HepG2 (cell line): ENCODE data around the gene UBE2G2. TPM values are rescaled to one million over a fixed set of nuclear protein-coding genes. Genes with fewer than 3 reads are reported as not detected.

Experiments
- ATF1 ChIP-seq: IDR thresholded peaks from 2 replicates; pipeline ENCODE4 v1.6.1; 2016; ENCODE audit warnings: mild to moderate bottlenecking, control low read depth
- CBX5 ChIP-seq: sonication (generic); formaldehyde crosslinking; IDR thresholded peaks from 2 replicates; pipeline ENCODE4 v1.4.0; 2020; ENCODE audit warnings: missing genetic modification reagents, borderline replicate concordance
- CENPX ChIP-seq: sonication (generic); formaldehyde crosslinking; IDR thresholded peaks from 2 replicates; pipeline ENCODE4 v1.9.0; 2021; ENCODE audit warnings: mild to moderate bottlenecking, missing genetic modification reagents, moderate library complexity
- FOSL2 ChIP-seq: sonication (generic); formaldehyde crosslinking; IDR thresholded peaks from 2 replicates; pipeline ENCODE4 v1.4.0; 2020; ENCODE audit warnings: missing genetic modification reagents
- FOXO1 ChIP-seq: sonication (generic); formaldehyde crosslinking; IDR thresholded peaks from 2 replicates; pipeline ENCODE4 v1.4.0; 2020; ENCODE audit warnings: missing genetic modification reagents
- GATA4 ChIP-seq: sonication (generic); IDR thresholded peaks from 2 replicates; pipeline ENCODE4 v1.6.1; 2016; ENCODE audit warnings: antibody characterized with exemption, low read depth, borderline replicate concordance
- KIAA2018 ChIP-seq: sonication (generic); formaldehyde crosslinking; IDR thresholded peaks from 2 replicates; pipeline ENCODE4 v1.5.0; 2020; ENCODE audit warnings: mild to moderate bottlenecking, missing genetic modification reagents, borderline replicate concordance
- MIER3 ChIP-seq: IDR thresholded peaks from 2 replicates; pipeline ENCODE4 v1.6.1; 2016; ENCODE audit warnings: missing compliant biosample characterization, borderline replicate concordance
- NFKB2 ChIP-seq: sonication (generic); formaldehyde crosslinking; IDR thresholded peaks from 2 replicates; pipeline ENCODE4 v1.4.0; 2020; ENCODE audit warnings: missing genetic modification reagents, borderline replicate concordance
- NPAS2 ChIP-seq: sonication (generic); formaldehyde crosslinking; IDR thresholded peaks from 2 replicates; pipeline ENCODE4 v1.8.0; 2022; ENCODE audit warnings: mild to moderate bottlenecking, missing genetic modification reagents, borderline replicate concordance
- PHF20 ChIP-seq: sonication (generic); formaldehyde crosslinking; IDR thresholded peaks from 2 replicates; pipeline ENCODE4 v1.5.0; 2020; ENCODE audit warnings: mild to moderate bottlenecking, missing genetic modification reagents
- RXRA ChIP-seq: sonication (generic); formaldehyde crosslinking; IDR thresholded peaks from 2 replicates; pipeline ENCODE4 v1.5.1; 2020; ENCODE audit warnings: missing genetic modification reagents
- SNRNP70 ChIP-seq: fragments of 200-400 bp; formaldehyde crosslinking; IDR thresholded peaks from 2 replicates; pipeline ENCODE4 v1.6.1; 2017; ENCODE audit warnings: mild to moderate bottlenecking, low read depth, low read length, moderate library complexity
- TBX2 ChIP-seq: sonication (generic); formaldehyde crosslinking; IDR thresholded peaks from 2 replicates; pipeline ENCODE4 v1.5.0; 2020; ENCODE audit warnings: missing genetic modification reagents, mild to moderate bottlenecking, borderline replicate concordance
- TBX3 ChIP-seq: fragments of 450-650 bp; IDR thresholded peaks from 2 replicates; pipeline ENCODE4 v1.6.1; 2017; ENCODE audit warnings: antibody characterized with exemption, mild to moderate bottlenecking, inconsistent platforms, borderline replicate concordance
- TGIF2 ChIP-seq: IDR thresholded peaks from 2 replicates; pipeline ENCODE4 v1.6.1; 2016; ENCODE audit warnings: control low read depth, missing compliant biosample characterization
- THYN1 ChIP-seq: sonication (generic); formaldehyde crosslinking; IDR thresholded peaks from 2 replicates; pipeline ENCODE4 v1.8.1; 2023; ENCODE audit warnings: low read depth, mild to moderate bottlenecking, moderate library complexity, missing genetic modification reagents, borderline replicate concordance
- TRIM24 ChIP-seq: sonication (generic); formaldehyde crosslinking; IDR thresholded peaks from 2 replicates; pipeline ENCODE4 v1.8.0; 2022; ENCODE audit warnings: mild to moderate bottlenecking, missing genetic modification reagents
- ZNF414 ChIP-seq: sonication (generic); formaldehyde crosslinking; IDR thresholded peaks from 2 replicates; pipeline ENCODE4 v1.5.0; 2020; ENCODE audit warnings: missing genetic modification reagents
- ZNF567 ChIP-seq: sonication (generic); formaldehyde crosslinking; IDR thresholded peaks from 2 replicates; pipeline ENCODE4 v1.8.1; 2023; ENCODE audit warnings: mild to moderate bottlenecking, missing genetic modification reagents, borderline replicate concordance
- ZNF569 ChIP-seq: sonication (generic); formaldehyde crosslinking; IDR thresholded peaks from 2 replicates; pipeline ENCODE4 v1.5.0; 2020; ENCODE audit warnings: mild to moderate bottlenecking, missing genetic modification reagents, moderate library complexity, borderline replicate concordance
- ZNF761 ChIP-seq: sonication (generic); formaldehyde crosslinking; conservative IDR thresholded peaks from 2 replicates; pipeline ENCODE4 v1.4.0; 2020; ENCODE audit warnings: mild to moderate bottlenecking, missing genetic modification reagents
- ZSCAN25 ChIP-seq: sonication (generic); formaldehyde crosslinking; IDR thresholded peaks from 2 replicates; pipeline ENCODE4 v1.8.0; 2022; ENCODE audit warnings: mild to moderate bottlenecking, missing genetic modification reagents
- polyA plus RNA-seq, 8 experiments: library from polyadenylated mRNA; depleted of rRNA in 3 of 8; stranded (reverse) in 7 of 8; unstranded in 1 of 8; fragments of >200 nt; fragmentation: Illumina TruSeq in 4 of 8; extraction: Trizol in 4 of 8; gene quantifications; 2 replicates each; pipeline versions ENCODE4 v1.2.1 to v1.2.3, GENCODE V29; 2011 to 2016; ENCODE audit warnings: low read depth in 4 of 8, missing spikeins in 1 of 8, mixed read lengths in 1 of 8; ENCODE audit not compliant: insufficient read depth in 1 of 8
- total RNA-seq, 5 experiments: library from RNA; depleted of rRNA; stranded (reverse); fragments of >200 nt; fragmentation: Illumina TruSeq; extraction: Trizol; gene quantifications; 2 replicates each; pipeline ENCODE4 v1.2.3, GENCODE V29; 2016; ENCODE audit warnings: low read depth in 1 of 5

The UBE2G2 gene
- total and polyA plus RNA-seq, 2 of the 13 experiments (the other 11 are each of a cell fraction or from before 2014, with no cell fraction given) = 55.4 to 92.0 TPM

- TF ChIP-seq ZNF414 (CRISPR knock-in tag) = peak; percentile 77; the same call in 1 of the 2 replicates
- no peak for TF ChIP-seq CENPX (CRISPR knock-in tag)
- TF ChIP-seq SNRNP70 = no peak
- no peak for TF ChIP-seq ZSCAN25 (CRISPR knock-in tag)
- TF ChIP-seq ZNF569 (CRISPR knock-in tag) = no peak
- TF ChIP-seq TGIF2 (CRISPR knock-in tag) = peak; percentile 89
- TF ChIP-seq PHF20 (CRISPR knock-in tag) = 0 out of 2 replicates have a peak, but pooled peaks have one; percentile 20
- no peak for TF ChIP-seq ATF1
- TF ChIP-seq FOSL2 (CRISPR knock-in tag) = peak; percentile 46
- no peak for TF ChIP-seq MIER3 (CRISPR knock-in tag)
- TF ChIP-seq KIAA2018 (CRISPR knock-in tag) = no peak
- peak; percentile 70; the same call in 1 of the 2 replicates for TF ChIP-seq TBX2 (CRISPR knock-in tag)
- TF ChIP-seq TRIM24 (CRISPR knock-in tag) = no peak
- no peak for TF ChIP-seq CBX5
- TF ChIP-seq RXRA (CRISPR knock-in tag) = no peak; the same call in 1 of the 2 replicates
- no peak for TF ChIP-seq GATA4
- no peak for TF ChIP-seq TBX3
- TF ChIP-seq FOXO1 (CRISPR knock-in tag) = no peak
- no peak for TF ChIP-seq ZNF567 (CRISPR knock-in tag)
- no peak for TF ChIP-seq NPAS2 (CRISPR knock-in tag)
- TF ChIP-seq THYN1 (CRISPR knock-in tag) = no peak
- 0 out of 2 replicates have a peak, but pooled peaks have one; percentile 6 for TF ChIP-seq NFKB2 (CRISPR knock-in tag)
- no peak for TF ChIP-seq ZNF761 (CRISPR knock-in tag)
Observed at GRCh38 chr21:44846485-44847260, 45.1 kb upstream of the UBE2G2 start (continued).
